ENCODE results near the gene PDLIM5.

Gene PDLIM5

GRCh38 chr4:94441838-94442237, 9.9 kb upstream of the PDLIM5 start:
- TF ChIP-seq CTCF (IDR thresholded peaks at IDR 0.05; ENCODE audit: low read depth, low read length): no peak
- Histone ChIP-seq H3K9me3 (no peaks in the 10 kb centered on the region), H3K36me3 (no peaks in the 10 kb centered on the region), H3K4me1 (no peaks in the 10 kb centered on the region), H3K4me3 (ENCODE audit: low read depth, low read length) (no peak overlapping the region), H3K27me3 (no peaks in the 10 kb centered on the region)
- DNase-seq: no peak

DNA sequence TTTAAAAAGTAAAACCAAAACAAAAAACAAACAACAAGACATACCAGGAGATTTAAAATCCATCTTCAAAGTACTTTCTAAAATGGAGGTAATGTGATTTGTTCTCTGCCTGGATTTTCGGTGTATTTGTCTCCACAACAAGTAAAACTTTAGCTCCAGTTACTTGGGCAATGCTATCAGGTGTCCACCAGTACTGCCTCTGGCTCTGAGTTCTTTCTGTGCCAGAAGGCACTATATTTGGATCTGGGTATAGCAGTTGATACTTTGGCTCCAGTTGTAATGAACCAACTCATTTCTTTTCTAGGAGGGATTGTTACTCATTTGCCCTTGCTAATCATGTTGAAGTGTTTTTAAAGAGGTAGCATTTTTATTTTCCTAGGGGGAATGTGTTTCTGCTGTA, 9.5 kb upstream of the PDLIM5 start:
- Histone ChIP-seq H3K4me1 (no peaks in the 10 kb centered on the region), H3K27me3 (no peaks in the 10 kb centered on the region)
- no peak for DNase-seq

DNA sequence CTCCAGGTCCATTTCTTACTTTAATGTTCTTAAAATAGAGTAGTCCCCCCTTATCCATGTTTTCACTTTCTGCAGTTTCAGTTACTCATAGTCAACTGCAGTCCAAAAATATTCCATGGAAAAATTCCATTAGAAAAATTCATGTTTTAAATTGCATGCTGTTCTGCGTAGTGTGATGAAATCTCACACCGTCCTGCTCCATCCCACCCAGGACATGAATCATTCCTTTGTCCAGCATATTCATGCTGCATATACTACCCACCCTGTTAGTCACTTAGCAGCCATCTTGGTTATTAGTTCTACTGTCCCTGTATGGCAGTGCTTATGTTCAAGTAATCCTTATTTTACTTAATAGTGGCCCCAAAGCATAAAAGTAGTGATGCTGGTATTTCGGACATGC, 5.4 kb upstream of the PDLIM5 start:
- TF ChIP-seq CTCF (IDR thresholded peaks at IDR 0.05; ENCODE audit: low read depth, low read length): no peak
- Histone ChIP-seq H3K4me3 (ENCODE audit: low read depth, low read length) (no peak overlapping the region), H3K36me3 (no peaks in the 10 kb centered on the region), H3K27me3 (no peaks in the 10 kb centered on the region), H3K4me1 (peaks cover 17% of the 10 kb centered on the region), H3K9me3 (no peaks in the 10 kb centered on the region)
- DNase-seq: no peak

More for the DNA sequence above, 9.5 kb upstream of the PDLIM5 start:
- Histone ChIP-seq H3K4me3 (ENCODE audit: low read depth, low read length) (no peak overlapping the region), H3K36me3 (no peaks in the 10 kb centered on the region), H3K9me3 (no peaks in the 10 kb centered on the region)
- TF ChIP-seq CTCF (IDR thresholded peaks at IDR 0.05; ENCODE audit: low read depth, low read length): no peak

GRCh38 chr4:94447754-94448411, 3.9 kb upstream of the PDLIM5 start:
- no peaks in the 10 kb centered on the region for H3K27me3 ChIP-seq
- peaks cover 17% of the 10 kb centered on the region for H3K4me1 ChIP-seq
- H3K9me3 ChIP-seq: no peaks in the 10 kb centered on the region
- no peak overlapping the region for H3K4me3 ChIP-seq (ENCODE audit: low read depth, low read length)
- H3K36me3 ChIP-seq: peaks cover 3% of the 10 kb centered on the region
- TF ChIP-seq CTCF (IDR thresholded peaks at IDR 0.05; ENCODE audit: low read depth, low read length): no peak
- DNase-seq: no peak

- Histone ChIP-seq H3K9me3 (no peaks in the 10 kb centered on the region), H3K27me3 (no peaks in the 10 kb centered on the region), H3K36me3 (peaks cover 3% of the 10 kb centered on the region), H3K4me3 (ENCODE audit: low read depth, low read length) (no peak overlapping the region), H3K4me1 (peaks cover 17% of the 10 kb centered on the region)
- DNase-seq: no peak
- no peak for TF ChIP-seq CTCF (IDR thresholded peaks at IDR 0.05; ENCODE audit: low read depth, low read length)
These were observed 2.8 kb upstream of the PDLIM5 start for GRCh38 chr4:94448815-94449375.

DNA sequence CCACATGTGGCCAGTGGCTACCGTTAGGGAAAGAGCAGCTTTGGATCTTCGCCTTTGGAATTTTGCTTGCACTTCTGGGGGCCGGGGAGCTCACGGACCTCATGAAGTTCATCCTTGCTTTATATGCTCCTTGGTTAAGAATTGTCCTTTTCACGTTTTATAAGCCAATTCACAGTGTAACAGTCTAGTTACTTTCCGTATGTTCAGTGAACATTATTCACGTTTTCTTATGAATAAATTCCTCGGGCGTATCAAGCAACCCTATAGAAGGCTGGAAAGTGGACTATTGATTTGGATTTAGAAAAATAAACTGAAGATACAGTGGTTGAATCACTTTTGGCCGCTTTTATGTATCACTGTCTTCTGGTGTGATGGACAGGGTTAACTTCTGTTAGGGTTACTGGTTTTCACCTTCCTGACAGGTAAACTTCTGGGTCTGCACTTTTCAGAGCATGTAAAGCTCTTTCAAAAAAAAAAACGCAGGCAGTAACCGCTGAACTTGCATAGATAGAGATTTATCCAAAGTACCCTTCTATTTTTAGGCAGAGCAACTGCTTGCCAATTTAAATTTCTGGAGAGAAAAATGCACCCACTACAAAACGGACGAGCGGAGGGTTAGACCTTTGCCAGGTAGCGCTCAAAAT, 569 bp upstream of the PDLIM5 start:
- Histone ChIP-seq H3K4me1 (peaks cover 17% of the 10 kb centered on the region), H3K9me3 (no peaks in the 10 kb centered on the region), H3K27me3 (no peaks in the 10 kb centered on the region), H3K4me3 (ENCODE audit: low read depth, low read length) (peak overlapping the region; percentile 98), H3K36me3 (peaks cover 10% of the 10 kb centered on the region)
- TF ChIP-seq CTCF (IDR thresholded peaks at IDR 0.05; ENCODE audit: low read depth, low read length): no peak
- no peak for DNase-seq

Measured in BE2C (cell line).